H9 (cell line): ENCODE data around the gene ZFP62. TPM values are rescaled to one million over a fixed set of nuclear protein-coding genes. Genes with fewer than 3 reads are reported as not detected.

Experiments
- DNase-seq: peaks from one replicate; pipeline ENCODE4 v3.0.0-alpha.2; 2017
- H2AFZ ChIP-seq: one replicate; pipeline ENCODE4 v1.6.1; 2013; ENCODE audit warnings: mild to moderate bottlenecking, low read length, control low read depth, moderate library complexity
- H2AK5ac ChIP-seq: 2 replicates; pipeline ENCODE4 v1.6.1; 2013; ENCODE audit warnings: low read length, control low read depth, mixed read lengths; ENCODE audit not compliant: insufficient read length
- H2BK120ac ChIP-seq: one replicate; pipeline ENCODE4 v1.6.1; 2013; ENCODE audit warnings: low read depth, mild to moderate bottlenecking, low read length, control low read depth, inconsistent platforms; ENCODE audit not compliant: poor library complexity, severe bottlenecking
- H2BK12ac ChIP-seq: 2 replicates; pipeline ENCODE4 v1.6.1; 2013; ENCODE audit warnings: low read length, control low read depth, mixed read lengths, low read depth; ENCODE audit not compliant: insufficient read length
- H2BK15ac ChIP-seq: 2 replicates; pipeline ENCODE4 v1.6.1; 2013; ENCODE audit warnings: low read depth, low read length, control low read depth
- H2BK20ac ChIP-seq: one replicate; pipeline ENCODE4 v1.6.1; 2013; ENCODE audit warnings: low read depth, mild to moderate bottlenecking, low read length, control low read depth, inconsistent platforms; ENCODE audit not compliant: poor library complexity, severe bottlenecking
- H2BK5ac ChIP-seq: 2 replicates; pipeline ENCODE4 v1.6.1; 2013; ENCODE audit warnings: low read length, control low read depth, mixed read lengths; ENCODE audit not compliant: insufficient read length
- H3K14ac ChIP-seq: 2 replicates; pipeline ENCODE4 v1.6.1; 2013; ENCODE audit warnings: low read length, control low read depth; ENCODE audit not compliant: insufficient read depth
- H3K18ac ChIP-seq: 2 replicates; pipeline ENCODE4 v1.6.1; 2013; ENCODE audit warnings: low read depth, mild to moderate bottlenecking, mixed read lengths, low read length, control low read depth; ENCODE audit not compliant: insufficient read length
- H3K23ac ChIP-seq: 2 replicates; pipeline ENCODE4 v1.6.1; 2013; ENCODE audit warnings: low read length, control low read depth, mixed read lengths, low read depth; ENCODE audit not compliant: insufficient read length
- H3K23me2 ChIP-seq: 2 replicates; pipeline ENCODE4 v1.6.1; 2013; ENCODE audit warnings: low read depth, mild to moderate bottlenecking, mixed read lengths, low read length, control low read depth; ENCODE audit not compliant: insufficient read length, poor library complexity, severe bottlenecking
- H3K27ac ChIP-seq: 2 replicates; pipeline ENCODE4 v1.5.1; 2013; ENCODE audit warnings: low read length, control low read depth, mixed read lengths, low read depth; ENCODE audit not compliant: insufficient read length
- H3K27me3 ChIP-seq: 2 replicates; pipeline ENCODE4 v1.6.1; 2013; ENCODE audit warnings: low read length, control low read depth, inconsistent platforms; ENCODE audit not compliant: insufficient read depth
- H3K4ac ChIP-seq: 2 replicates; pipeline ENCODE4 v1.6.1; 2013; ENCODE audit warnings: low read depth, mild to moderate bottlenecking, control low read depth, inconsistent platforms, low read length, moderate library complexity
- H3K4me1 ChIP-seq: 2 replicates; pipeline ENCODE4 v1.6.1; 2013; ENCODE audit warnings: low read length, control low read depth, inconsistent platforms; ENCODE audit not compliant: insufficient read depth
- H3K4me2 ChIP-seq: 2 replicates; pipeline ENCODE4 v1.6.1; 2013; ENCODE audit warnings: low read length, control low read depth, mixed read lengths; ENCODE audit not compliant: insufficient read length, insufficient read depth
- H3K56ac ChIP-seq: 2 replicates; pipeline ENCODE4 v1.6.1; 2013; ENCODE audit warnings: low read depth, mild to moderate bottlenecking, mixed read lengths, low read length, control low read depth; ENCODE audit not compliant: insufficient read length
- H3K79me1 ChIP-seq: 2 replicates; pipeline ENCODE4 v1.6.1; 2013; ENCODE audit warnings: low read depth, mild to moderate bottlenecking, moderate library complexity, low read length, control low read depth, inconsistent platforms; ENCODE audit not compliant: insufficient read depth, poor library complexity, severe bottlenecking
- H3K79me2 ChIP-seq: 2 replicates; pipeline ENCODE4 v1.6.1; 2013; ENCODE audit warnings: low read length, control low read depth, inconsistent platforms; ENCODE audit not compliant: insufficient read depth
- H3K9ac ChIP-seq: 2 replicates; pipeline ENCODE4 v1.6.1; 2013; ENCODE audit warnings: low read length, control low read depth, mixed read lengths; ENCODE audit not compliant: insufficient read length; ENCODE audit errors: extremely low read depth
- H3K9me3 ChIP-seq: one replicate; pipeline ENCODE4 v1.6.1; 2013; ENCODE audit warnings: low read depth, low read length, inconsistent platforms; ENCODE audit not compliant: control insufficient read depth
- H3T11ph ChIP-seq: one replicate; pipeline ENCODE4 v1.6.1; 2013; ENCODE audit warnings: mild to moderate bottlenecking, low read length, control low read depth, inconsistent platforms
- H4K20me1 ChIP-seq: one replicate; pipeline ENCODE4 v1.6.1; 2013; ENCODE audit not compliant: control insufficient read depth, insufficient read length, insufficient read depth
- H4K5ac ChIP-seq: 2 replicates; pipeline ENCODE4 v1.6.1; 2013; ENCODE audit warnings: low read depth, mild to moderate bottlenecking, mixed read lengths, low read length, control low read depth; ENCODE audit not compliant: insufficient read length
- H4K8ac ChIP-seq: replicated peaks from 2 replicates; pipeline ENCODE4 v1.6.1; 2013; ENCODE audit warnings: low read length, control low read depth, mixed read lengths, low read depth; ENCODE audit not compliant: insufficient read length
- H4K91ac ChIP-seq: 2 replicates; pipeline ENCODE4 v1.6.1; 2013; ENCODE audit warnings: low read depth, mild to moderate bottlenecking, moderate library complexity, mixed read lengths, low read length, control low read depth; ENCODE audit not compliant: insufficient read length
- H3K27ac Mint-ChIP-seq, 3 experiments: 2 replicates in 2 of 3; 3 replicates in 1 of 3; pipeline ENCODE4 v1.8.0; 2020 to 2021; ENCODE audit warnings: mixed read lengths in 3 of 3, mild to moderate bottlenecking in 1 of 3, moderate library complexity in 1 of 3
- H3K27me3 Mint-ChIP-seq: 2 replicates; pipeline ENCODE4 v1.8.0; 2021; ENCODE audit warnings: low read depth, mild to moderate bottlenecking, moderate library complexity, mixed read lengths
- H3K36me3 Mint-ChIP-seq, 3 experiments: 2 replicates in 2 of 3; 3 replicates in 1 of 3; pipeline ENCODE4 v1.8.0; 2020 to 2021; ENCODE audit warnings: low read depth in 3 of 3, mixed read lengths in 3 of 3; ENCODE audit not compliant: insufficient read depth in 1 of 3
- H3K4me1 Mint-ChIP-seq, 2 experiments: 2 replicates each; pipeline ENCODE4 v1.8.0; 2020; ENCODE audit warnings: mixed read lengths in 2 of 2
- H3K4me3 Mint-ChIP-seq, 2 experiments: 2 replicates in 1 of 2; 3 replicates in 1 of 2; pipeline ENCODE4 v1.8.0; 2020 to 2021; ENCODE audit warnings: mild to moderate bottlenecking in 2 of 2, mixed read lengths in 2 of 2, moderate library complexity in 1 of 2
- H3K9me3 Mint-ChIP-seq, 2 experiments: 2 replicates in 1 of 2; 3 replicates in 1 of 2; pipeline ENCODE4 v1.8.0; 2020; ENCODE audit warnings: mild to moderate bottlenecking in 2 of 2, mixed read lengths in 2 of 2, moderate library complexity in 1 of 2
- CTCF ChIP-seq: fragments of 200-600 bp; sonication (generic); conservative IDR thresholded peaks from 3 replicates; pipeline ENCODE4 v1.8.0; 2021; ENCODE audit warnings: antibody characterized with exemption, mild to moderate bottlenecking
- WGBS: extraction: QIAGEN DNeasy Blood & Tissue Kit; methylation state at CpG from one replicate; pipeline ENCODE4 v1.1.7; 2013; ENCODE audit warnings: missing lambda C conversion rate, low lambda C conversion rate, mixed read lengths; ENCODE audit not compliant: insufficient read length; ENCODE audit errors: extremely low coverage; 5-methylcytosine and 5-hydroxymethylcytosine counted together
- total RNA-seq: library from RNA; stranded (reverse); gene quantifications from 2 replicates; pipeline ENCODE4 v1.2.1, GENCODE V29; 2021

The ZFP62 gene
- total RNA-seq, 1 experiment from 2014 or later = 16.2 TPM

GRCh38 chr5:180847026-180847425, 14.1 kb downstream of the ZFP62 start:
- no peak overlapping the region for H3K18ac ChIP-seq
- H3K9me3 ChIP-seq = peaks cover 55% of the 10 kb centered on the region
- WGBS = no CpG with 5 or more reads among the region's 3 CpGs
- H3K14ac ChIP-seq = no peak overlapping the region
- H2AK5ac ChIP-seq = no peak overlapping the region
- Mint-ChIP-seq H3K27ac (no peak overlapping the region), H3K9me3 (peaks cover 82 to 86% of the 10 kb centered on the region in 2 experiments), H3K36me3 (peaks cover 73 to 85% (median 77%) of the 10 kb centered on the region in 3 experiments), H3K4me3 (no peak overlapping the region), H3K27me3 (peaks cover 43% of the 10 kb centered on the region), H3K4me1 (peaks cover 6 to 7% of the 10 kb centered on the region in 2 experiments)
- H3K56ac ChIP-seq = no peak overlapping the region
- H4K5ac ChIP-seq = no peak overlapping the region
- no peak overlapping the region for H2BK12ac ChIP-seq
- H3K79me2 ChIP-seq = no peaks in the 10 kb centered on the region
- H4K91ac ChIP-seq = no peak overlapping the region
- no peak overlapping the region for H3K4me2 ChIP-seq
- H2BK15ac ChIP-seq = no peak overlapping the region
- no peak overlapping the region for H2BK5ac ChIP-seq
- no peak overlapping the region for H3K27ac ChIP-seq
- no peaks in the 10 kb centered on the region for H4K20me1 ChIP-seq
- no peak overlapping the region for H3K4ac ChIP-seq
- no peaks in the 10 kb centered on the region for H3K79me1 ChIP-seq
- H4K8ac ChIP-seq = no peak overlapping the region
- H3K9ac ChIP-seq = no peak overlapping the region
- no peaks in the 10 kb centered on the region for H3K27me3 ChIP-seq
- H2BK120ac ChIP-seq = no peak overlapping the region
- no peaks in the 10 kb centered on the region for H3K4me1 ChIP-seq
- no peaks in the 10 kb centered on the region for H3K23me2 ChIP-seq
- H2AFZ ChIP-seq = no peak overlapping the region
- TF ChIP-seq CTCF = no peak
- DNase-seq = no peak
- no peak overlapping the region for H3K23ac ChIP-seq
- H2BK20ac ChIP-seq = no peak overlapping the region
- H3T11ph ChIP-seq = no peak overlapping the region
